HG02870 (cell line): ENCODE results near the gene PICALM.
A peak's percentile ranks its signal among the peaks of the same experiment; 100 is the strongest.

Experiments used
- ATAC-seq: cut with Tn5 transposase; IDR thresholded peaks from one replicate; pipeline ENCODE4 v1.9.1; 2021; ENCODE audit warnings: mild to moderate bottlenecking, moderate library complexity; ENCODE audit not compliant: unreplicated experiment

Gene PICALM

GRCh38 chr11:86052693-86053641, 15.9 kb downstream of the PICALM start:
- no peak for ATAC-seq

GRCh38 chr11:86050196-86050709, 18.6 kb downstream of the PICALM start:
- no peak for ATAC-seq

- ATAC-seq: peak; percentile 43
These were observed 21.5 kb downstream of the PICALM start for GRCh38 chr11:86047275-86047991.

GRCh38 chr11:86046116-86046515, 22.8 kb downstream of the PICALM start:
- ATAC-seq: no peak

GRCh38 chr11:86043765-86044503, 24.9 kb downstream of the PICALM start:
- ATAC-seq: no peak

GRCh38 chr11:86041975-86042378, 26.9 kb downstream of the PICALM start:
- peak; percentile 49 for ATAC-seq

GRCh38 chr11:86040919-86041850, 27.7 kb downstream of the PICALM start:
- ATAC-seq: no peak

- ATAC-seq: no peak
These were observed 29.8 kb downstream of the PICALM start for GRCh38 chr11:86039094-86039493.

GRCh38 chr11:86037743-86038142, 31.1 kb downstream of the PICALM start:
- ATAC-seq: no peak

- no peak for ATAC-seq
These were observed 33.0 kb downstream of the PICALM start for GRCh38 chr11:86035920-86036319.

GRCh38 chr11:86035164-86035563, 33.7 kb downstream of the PICALM start:
- ATAC-seq: no peak

GRCh38 chr11:86034710-86035109, 34.2 kb downstream of the PICALM start:
- ATAC-seq: no peak

GRCh38 chr11:86021377-86021776, 47.5 kb downstream of the PICALM start:
- ATAC-seq: peak; percentile 62

GRCh38 chr11:86018249-86018648, 50.6 kb downstream of the PICALM start:
- no peak for ATAC-seq

- no peak for ATAC-seq
These were observed 52.4 kb downstream of the PICALM start for GRCh38 chr11:86016451-86016850.

GRCh38 chr11:86015699-86016098, 53.2 kb downstream of the PICALM start:
- no peak for ATAC-seq

- ATAC-seq: no peak
These were observed 54.7 kb downstream of the PICALM start for GRCh38 chr11:86014221-86014620.

- no peak for ATAC-seq
These were observed 55.2 kb downstream of the PICALM start for GRCh38 chr11:86013713-86014112.

- ATAC-seq: no peak
These were observed 57.7 kb downstream of the PICALM start for GRCh38 chr11:86011175-86011574.

- no peak for ATAC-seq
These were observed 65.2 kb downstream of the PICALM start for GRCh38 chr11:86003654-86004053.
